Right atrium auricular region (tissue), 2 donors: ENCODE data around the gene CATSPERD. TPM values are rescaled to one million over a fixed set of nuclear protein-coding genes. Genes with fewer than 3 reads are reported as not detected.

Experiments used
- DNase-seq: peaks from one replicate; pipeline ENCODE4 v3.0.0-alpha.2; 2019; ENCODE audit warnings: low spot score
- H3K27ac ChIP-seq, 2 donors: fragments of 200-600 bp; sonication (generic); 1 replicate in 1 of 2; 2 replicates in 1 of 2; pipeline ENCODE4 v1.5.1; 2016 to 2019
- H3K27me3 ChIP-seq, 2 donors: fragments of 200-600 bp; sonication (generic); one replicate each; pipeline versions ENCODE4 v1.5.1 to v1.6.0; 2017 to 2019
- H3K36me3 ChIP-seq: fragments of 200-600 bp; sonication (generic); one replicate; pipeline ENCODE4 v1.5.1; 2016
- H3K4me1 ChIP-seq, 2 donors: fragments of 200-600 bp; sonication (generic); one replicate each; pipeline versions ENCODE4 v1.5.1 to v1.6.0; 2017 to 2019
- H3K4me3 ChIP-seq, 2 donors: fragments of 200-600 bp; sonication (generic); 1 replicate in 1 of 2; 2 replicates in 1 of 2; pipeline ENCODE4 v1.5.1; 2017 to 2019; ENCODE audit warnings: mild to moderate bottlenecking in 1 of 2, moderate library complexity in 1 of 2
- H3K9me3 ChIP-seq, 2 donors: fragments of 200-600 bp; sonication (generic); one replicate each; pipeline ENCODE4 v1.5.1; 2019
- CTCF ChIP-seq, 2 donors: fragments of 200-600 bp; sonication (generic); IDR thresholded peaks; one replicate each; pipeline ENCODE4 v1.5.1; 2019; ENCODE audit warnings: antibody characterized with exemption in 2 of 2
- total RNA-seq, 2 donors: library from RNA; depleted of rRNA; stranded (reverse); fragments of >200 nt; gene quantifications; one replicate each; pipeline ENCODE4 v1.1.0, GENCODE V29; 2016

Gene CATSPERD
- total RNA-seq, 2 donors from 2014 or later = not detected

GRCh38 chr19:5784581-5785147 lies 64.2 kb downstream of the CATSPERD start, which contains the start of gene PRR22:
TSS of gene PRR22 (minus strand) at chr19:5784746. CDS start at chr19:5784660, 86 bp downstream.
- Histone ChIP-seq H3K27me3 (no peaks in the 10 kb centered on the region), H3K36me3 (peaks cover 54% of the 10 kb centered on the region), H3K27ac (no peak within 1 kb of the TSS), H3K4me1 (no peaks in the 10 kb centered on the region), H3K4me3 (no peak within 1 kb of the TSS), H3K9me3 (no peaks in the 10 kb centered on the region)
- no peak for TF ChIP-seq CTCF (IDR thresholded peaks at IDR 0.05)
- no peak for DNase-seq

- Histone ChIP-seq H3K27ac (no peak overlapping the region), H3K9me3 (no peaks in the 10 kb centered on the region), H3K36me3 (peaks cover 60% of the 10 kb centered on the region), H3K4me1 (peaks cover 0 to 7% of the 10 kb centered on the region in 2 donors), H3K27me3 (no peaks in the 10 kb centered on the region), H3K4me3 (no peak overlapping the region)
- TF ChIP-seq CTCF (IDR thresholded peaks at IDR 0.05) = no peak
- no peak for DNase-seq
Observed at GRCh38 chr19:5785423-5785822, 65.0 kb downstream of the CATSPERD start.

- H3K27ac ChIP-seq = no peak overlapping the region
- no peak for TF ChIP-seq CTCF (IDR thresholded peaks at IDR 0.05)
- no peaks in the 10 kb centered on the region for H3K27me3 ChIP-seq
- H3K36me3 ChIP-seq = peaks cover 60% of the 10 kb centered on the region
- no peak overlapping the region for H3K4me3 ChIP-seq
- no peak for DNase-seq
- H3K4me1 ChIP-seq = peaks cover 0 to 7% of the 10 kb centered on the region in 2 donors
- no peaks in the 10 kb centered on the region for H3K9me3 ChIP-seq
Observed at GRCh38 chr19:5786593-5787408, 66.4 kb downstream of the CATSPERD start.

- H3K27me3 ChIP-seq = no peaks in the 10 kb centered on the region
- H3K4me3 ChIP-seq = no peak overlapping the region
- no peak for DNase-seq
- H3K4me1 ChIP-seq = peaks cover 0 to 7% of the 10 kb centered on the region in 2 donors
- H3K9me3 ChIP-seq = no peaks in the 10 kb centered on the region
- no peak overlapping the region for H3K27ac ChIP-seq
- H3K36me3 ChIP-seq = peaks cover 60% of the 10 kb centered on the region
- no peak for TF ChIP-seq CTCF (IDR thresholded peaks at IDR 0.05)
Observed at GRCh38 chr19:5787409-5788182, 67.2 kb downstream of the CATSPERD start.

- DNase-seq = no peak
- H3K36me3 ChIP-seq = peaks cover 60% of the 10 kb centered on the region
- peaks cover 0 to 7% of the 10 kb centered on the region in 2 donors for H3K4me1 ChIP-seq
- no peak overlapping the region for H3K4me3 ChIP-seq
- no peak overlapping the region for H3K27ac ChIP-seq
- TF ChIP-seq CTCF (IDR thresholded peaks at IDR 0.05) = no peak
- no peaks in the 10 kb centered on the region for H3K9me3 ChIP-seq
- no peaks in the 10 kb centered on the region for H3K27me3 ChIP-seq
Observed at GRCh38 chr19:5788422-5788821, 68.0 kb downstream of the CATSPERD start.
